Suprapubic skin (tissue), 4 donors: ENCODE results near the gene ABHD5.

Experiments
- POLR2A ChIP-seq, 2 donors: fragments of 450-650 bp; IDR thresholded peaks; one replicate each; pipeline ENCODE4 v1.6.1; 2017; ENCODE audit warnings: antibody characterized with exemption in 2 of 2, mild to moderate bottlenecking in 2 of 2, moderate library complexity in 2 of 2
- POLR2AphosphoS5 ChIP-seq, 3 donors: sonication (generic); formaldehyde crosslinking; IDR thresholded peaks; one replicate each; pipeline ENCODE4 v1.6.1; 2017; ENCODE audit warnings: antibody characterized with exemption in 3 of 3
- TF ChIP-seq, protein P1 (sequence below), 2 donors: fragments of 200-600 bp in 1 of 2; fragments of 450-650 bp in 1 of 2; sonication (generic) in 1 of 2; IDR thresholded peaks; one replicate each; pipeline ENCODE4 v1.5.1; 2016 to 2019; ENCODE audit warnings: antibody characterized with exemption in 2 of 2, mild to moderate bottlenecking in 1 of 2, moderate library complexity in 1 of 2

DNA sequence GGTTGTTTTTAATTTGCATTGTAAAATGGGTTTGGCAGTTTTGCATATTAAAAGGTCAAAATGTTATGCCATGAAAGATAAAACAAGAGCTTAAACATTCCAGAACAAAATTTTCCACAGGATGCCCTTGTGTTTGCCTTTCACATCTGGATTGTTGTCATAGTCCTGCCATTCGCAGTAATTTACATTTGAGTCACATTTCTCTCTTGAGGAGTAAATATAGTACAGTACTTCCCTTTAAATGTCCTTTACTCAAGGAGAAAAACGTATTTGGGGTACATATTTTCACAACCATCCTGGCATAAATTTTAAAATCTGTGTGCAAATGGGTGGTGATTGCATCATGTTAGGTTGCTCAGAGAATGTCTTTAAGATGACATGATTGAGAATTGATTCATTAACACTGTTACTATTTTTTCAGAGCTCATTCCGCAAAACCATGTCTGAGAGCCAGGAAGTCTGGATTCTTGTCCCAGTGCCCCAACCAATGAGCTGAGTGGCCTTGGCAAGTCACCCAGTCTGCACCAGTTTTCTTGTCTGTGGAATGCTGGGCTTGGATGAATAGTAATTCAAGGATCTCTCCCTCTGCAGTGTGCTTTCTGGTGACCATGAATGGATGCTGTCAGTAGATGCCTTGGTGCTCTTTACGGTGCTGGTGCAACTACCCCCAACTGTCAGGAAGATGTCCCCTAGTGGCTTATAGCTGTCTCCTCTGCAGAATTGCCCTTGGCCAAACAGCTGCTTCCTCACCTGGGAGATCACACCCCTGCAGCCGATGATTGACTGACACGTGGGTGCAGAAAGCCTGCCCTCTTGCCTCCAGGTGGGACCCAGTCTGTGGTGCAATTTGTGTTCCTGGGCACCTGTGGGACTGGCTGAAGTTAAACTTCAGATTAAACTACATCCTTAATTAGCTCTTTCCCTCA, 43.0 kb downstream of the ABHD5 start:
- TF ChIP-seq, protein P1, sequence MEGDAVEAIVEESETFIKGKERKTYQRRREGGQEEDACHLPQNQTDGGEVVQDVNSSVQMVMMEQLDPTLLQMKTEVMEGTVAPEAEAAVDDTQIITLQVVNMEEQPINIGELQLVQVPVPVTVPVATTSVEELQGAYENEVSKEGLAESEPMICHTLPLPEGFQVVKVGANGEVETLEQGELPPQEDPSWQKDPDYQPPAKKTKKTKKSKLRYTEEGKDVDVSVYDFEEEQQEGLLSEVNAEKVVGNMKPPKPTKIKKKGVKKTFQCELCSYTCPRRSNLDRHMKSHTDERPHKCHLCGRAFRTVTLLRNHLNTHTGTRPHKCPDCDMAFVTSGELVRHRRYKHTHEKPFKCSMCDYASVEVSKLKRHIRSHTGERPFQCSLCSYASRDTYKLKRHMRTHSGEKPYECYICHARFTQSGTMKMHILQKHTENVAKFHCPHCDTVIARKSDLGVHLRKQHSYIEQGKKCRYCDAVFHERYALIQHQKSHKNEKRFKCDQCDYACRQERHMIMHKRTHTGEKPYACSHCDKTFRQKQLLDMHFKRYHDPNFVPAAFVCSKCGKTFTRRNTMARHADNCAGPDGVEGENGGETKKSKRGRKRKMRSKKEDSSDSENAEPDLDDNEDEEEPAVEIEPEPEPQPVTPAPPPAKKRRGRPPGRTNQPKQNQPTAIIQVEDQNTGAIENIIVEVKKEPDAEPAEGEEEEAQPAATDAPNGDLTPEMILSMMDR (IDR thresholded peaks at IDR 0.05), result no peak
- no peak for TF ChIP-seq POLR2A (IDR thresholded peaks at IDR 0.05)
- TF ChIP-seq POLR2AphosphoS5 (IDR thresholded peaks at IDR 0.05), result no peak
